MCF 10A (cell line): Measurements from ENCODE around the gene MAMDC4. TPM values are rescaled to one million over a fixed set of nuclear protein-coding genes. Genes with fewer than 3 reads are reported as not detected.

Experiments used
- BruUV-seq: library from RNA; stranded (reverse); fragments of 400-500 nt; replicated peaks from 2 replicates; lab custom pipeline; 2021; lab: Mats Ljungman, UMichigan
- CTCF ChIA-PET: fragments of 300-600 bp; sonication (Branson Sonifier 250); formaldehyde crosslinking; extraction: SDS; loops from one replicate; lab custom pipeline; 2021; ENCODE audit warnings: antibody characterized with exemption, inconsistent platforms; lab: Yijun Ruan, JAX
- POLR2A ChIA-PET: fragments of 300-600, 350-650 bp; sonication (Branson Sonifier 250); formaldehyde crosslinking; extraction: SDS; loops from one replicate; lab custom pipeline; 2020; ENCODE audit warnings: antibody characterized with exemption, inconsistent platforms; lab: Yijun Ruan, JAX
- DNase-seq: peaks from one replicate; pipeline ENCODE4 v3.0.0-alpha.2; 2018; ENCODE audit not compliant: unreplicated experiment
- H3K27ac Mint-ChIP-seq: one replicate; pipeline ENCODE4 v1.8.0; 2022; ENCODE audit warnings: mild to moderate bottlenecking, low read depth, mixed read lengths; ENCODE audit not compliant: unreplicated experiment
- H3K27me3 Mint-ChIP-seq: one replicate; pipeline ENCODE4 v1.8.0; 2022; ENCODE audit warnings: mixed read lengths; ENCODE audit not compliant: insufficient read depth, unreplicated experiment
- H3K36me3 Mint-ChIP-seq: one replicate; pipeline ENCODE4 v1.8.0; 2022; ENCODE audit warnings: mild to moderate bottlenecking, moderate library complexity, mixed read lengths; ENCODE audit not compliant: insufficient read depth, unreplicated experiment
- H3K4me1 Mint-ChIP-seq: one replicate; pipeline ENCODE4 v1.8.0; 2022; ENCODE audit warnings: mixed read lengths; ENCODE audit not compliant: insufficient read depth, unreplicated experiment
- H3K4me3 Mint-ChIP-seq: one replicate; pipeline ENCODE4 v1.8.0; 2022; ENCODE audit warnings: mild to moderate bottlenecking, moderate library complexity, mixed read lengths; ENCODE audit not compliant: unreplicated experiment
- H3K9me3 Mint-ChIP-seq: one replicate; pipeline ENCODE4 v1.8.0; 2022; ENCODE audit warnings: mixed read lengths; ENCODE audit not compliant: unreplicated experiment
- intact Hi-C: fragments of 100-400 bp; cut with micrococcal nuclease; formaldehyde crosslinking; loops from 2 replicates; pipeline ENCODE4 v1.14.1; 2022
- total RNA-seq: library from RNA; stranded (reverse); gene quantifications from 2 replicates; pipeline ENCODE4 v1.2.3, GENCODE V29; 2022
- TF ChIP-seq, protein P1 (sequence below): fragments of 200-600 bp; IDR thresholded peaks from one replicate; pipeline ENCODE4 v1.8.0; 2022; ENCODE audit warnings: antibody characterized with exemption, mild to moderate bottlenecking; ENCODE audit not compliant: unreplicated experiment

Gene MAMDC4
- total RNA-seq, 1 experiment from 2014 or later, result 14.1 TPM

DNA sequence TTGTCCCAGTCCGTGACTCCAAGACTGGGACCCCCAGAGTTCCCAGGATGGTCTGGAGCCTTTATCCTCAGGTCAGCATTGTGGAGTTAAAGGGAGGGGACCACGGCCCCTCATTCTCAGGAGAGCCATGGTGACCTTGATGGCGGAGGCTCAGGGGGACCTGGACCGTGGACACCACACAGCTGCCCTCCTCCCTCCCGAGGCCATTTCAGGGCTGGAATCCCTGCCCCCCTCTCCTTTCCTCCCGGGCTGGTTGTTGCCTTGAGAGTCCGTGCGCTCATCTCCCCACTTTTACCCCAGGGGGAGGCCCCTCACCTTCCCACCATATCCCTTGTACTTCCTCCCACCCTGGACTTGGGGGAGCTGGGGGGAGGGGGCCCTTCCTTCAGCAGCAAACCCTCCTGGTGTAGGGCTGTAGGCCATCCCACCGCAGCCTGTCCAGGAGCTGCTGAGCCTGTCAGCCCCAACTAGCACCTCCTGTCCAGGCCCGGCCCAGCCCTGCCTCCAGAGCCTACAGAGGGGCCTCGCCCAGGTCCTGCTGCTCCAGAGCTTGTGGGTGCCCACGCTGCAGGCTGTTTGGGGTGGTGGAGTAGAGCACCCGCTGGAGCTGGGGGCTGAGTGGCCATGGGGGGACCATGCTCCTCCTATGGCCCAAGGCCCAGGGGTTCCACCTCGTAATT is 24.2 kb upstream of the MAMDC4 start:
- Mint-ChIP-seq H3K27ac (no peak overlapping the region), H3K4me1 (no peaks in the 10 kb centered on the region), H3K27me3 (no peaks in the 10 kb centered on the region), H3K36me3 (peaks cover 61% of the 10 kb centered on the region), H3K9me3 (no peaks in the 10 kb centered on the region), H3K4me3 (no peak overlapping the region)
- ChIA-PET CTCF (interaction anchor here (1.8 kb wide), 1 partner anchor 12 kb away, joined by 6 read pairs; no protein-coding TSS in a partner anchor), POLR2A (interaction anchor here (0.8 kb wide), 1 partner anchor 23 kb away, joined by 3 read pairs; no protein-coding TSS in a partner anchor)
- BruUV-seq, result no TSS peak
- DNase-seq, result no peak
- intact Hi-C loops, result no loop called here
- TF ChIP-seq, protein P1, sequence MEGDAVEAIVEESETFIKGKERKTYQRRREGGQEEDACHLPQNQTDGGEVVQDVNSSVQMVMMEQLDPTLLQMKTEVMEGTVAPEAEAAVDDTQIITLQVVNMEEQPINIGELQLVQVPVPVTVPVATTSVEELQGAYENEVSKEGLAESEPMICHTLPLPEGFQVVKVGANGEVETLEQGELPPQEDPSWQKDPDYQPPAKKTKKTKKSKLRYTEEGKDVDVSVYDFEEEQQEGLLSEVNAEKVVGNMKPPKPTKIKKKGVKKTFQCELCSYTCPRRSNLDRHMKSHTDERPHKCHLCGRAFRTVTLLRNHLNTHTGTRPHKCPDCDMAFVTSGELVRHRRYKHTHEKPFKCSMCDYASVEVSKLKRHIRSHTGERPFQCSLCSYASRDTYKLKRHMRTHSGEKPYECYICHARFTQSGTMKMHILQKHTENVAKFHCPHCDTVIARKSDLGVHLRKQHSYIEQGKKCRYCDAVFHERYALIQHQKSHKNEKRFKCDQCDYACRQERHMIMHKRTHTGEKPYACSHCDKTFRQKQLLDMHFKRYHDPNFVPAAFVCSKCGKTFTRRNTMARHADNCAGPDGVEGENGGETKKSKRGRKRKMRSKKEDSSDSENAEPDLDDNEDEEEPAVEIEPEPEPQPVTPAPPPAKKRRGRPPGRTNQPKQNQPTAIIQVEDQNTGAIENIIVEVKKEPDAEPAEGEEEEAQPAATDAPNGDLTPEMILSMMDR, result no peak

DNA sequence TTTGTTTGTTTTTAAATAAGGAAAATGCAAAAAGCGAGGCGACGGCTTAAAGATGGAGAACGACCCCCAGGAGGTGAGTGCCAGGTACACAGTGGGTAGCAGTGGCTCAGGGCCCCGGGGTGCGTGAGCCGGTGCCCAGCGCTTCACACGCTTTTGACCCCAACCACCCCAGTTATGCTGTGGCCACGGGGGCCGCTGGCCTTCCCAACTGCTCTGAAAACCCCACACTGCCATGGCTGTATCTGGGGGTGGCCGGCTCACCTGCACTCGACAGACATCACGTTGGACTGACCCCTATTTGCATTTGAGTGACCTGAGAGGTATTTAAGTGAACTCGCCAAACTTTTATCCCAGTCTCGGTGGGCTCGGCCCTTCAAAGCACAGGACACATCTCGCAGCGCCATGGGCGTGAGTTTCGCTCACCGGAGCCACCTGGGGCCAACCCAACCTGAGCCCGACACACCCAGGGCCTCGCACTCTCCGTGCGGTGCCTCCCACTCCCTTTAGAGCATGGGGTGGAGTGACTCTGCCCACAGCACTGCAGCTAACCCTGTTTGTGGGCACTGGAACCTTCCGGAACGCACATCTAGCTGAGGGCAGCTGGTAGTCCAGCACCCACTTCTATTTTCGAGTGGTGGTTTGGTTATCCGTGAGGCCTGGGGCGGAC is 23.5 kb upstream of the MAMDC4 start:
- ChIA-PET CTCF (interaction anchor here (1.3 kb wide), 1 partner anchor 12 kb away, joined by 3 read pairs; no protein-coding TSS in a partner anchor), POLR2A (no interaction called here)
- no TSS peak for BruUV-seq
- H3K27ac Mint-ChIP-seq, result no peak overlapping the region
- peaks cover 54% of the 10 kb centered on the region for H3K36me3 Mint-ChIP-seq
- H3K27me3 Mint-ChIP-seq, result no peaks in the 10 kb centered on the region
- TF ChIP-seq, protein P1, result no peak
- no peaks in the 10 kb centered on the region for H3K4me1 Mint-ChIP-seq
- DNase-seq, result no peak
- no peak overlapping the region for H3K4me3 Mint-ChIP-seq
- intact Hi-C loops, result no loop called here
- no peaks in the 10 kb centered on the region for H3K9me3 Mint-ChIP-seq

DNA sequence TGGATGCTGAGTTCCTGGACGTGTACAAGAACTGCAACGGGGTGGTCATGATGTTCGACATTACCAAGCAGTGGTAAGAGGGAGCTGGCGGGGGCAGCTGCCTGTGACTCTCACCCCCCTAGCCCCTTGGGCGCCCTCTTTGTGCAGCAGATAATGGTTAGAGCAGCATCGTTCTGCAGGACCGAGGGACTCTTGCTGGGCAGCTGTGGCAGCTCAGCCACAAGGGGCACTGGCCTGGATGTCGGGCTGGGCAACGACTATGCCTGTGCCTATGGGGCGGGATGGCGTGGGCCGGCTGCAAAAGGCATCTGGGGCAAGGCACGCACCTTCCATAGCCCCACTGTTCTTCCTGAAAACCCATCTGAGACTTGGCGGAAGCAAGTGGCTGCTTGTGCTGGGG is 22.7 kb upstream of the MAMDC4 start:
- no peaks in the 10 kb centered on the region for H3K27me3 Mint-ChIP-seq
- peaks cover 46% of the 10 kb centered on the region for H3K36me3 Mint-ChIP-seq
- intact Hi-C loops, result no loop called here
- ChIA-PET POLR2A (no interaction called here), CTCF (interaction anchor here (1.3 kb wide), 2 partner anchors 12 to 13 kb away, joined by 3 to 5 read pairs; no protein-coding TSS in a partner anchor)
- TF ChIP-seq, protein P1, result no peak
- no peaks in the 10 kb centered on the region for H3K4me1 Mint-ChIP-seq
- no peak for DNase-seq
- BruUV-seq, result no TSS peak
- H3K27ac Mint-ChIP-seq, result no peak overlapping the region
- no peak overlapping the region for H3K4me3 Mint-ChIP-seq
- H3K9me3 Mint-ChIP-seq, result no peaks in the 10 kb centered on the region
